HG02798 (cell line): Measurements from ENCODE around the gene DNAJC24.

Experiments
- ATAC-seq: cut with Tn5 transposase; IDR thresholded peaks from one replicate; pipeline ENCODE4 v1.9.1; 2021; ENCODE audit warnings: mild to moderate bottlenecking; ENCODE audit not compliant: unreplicated experiment, poor library complexity

The DNAJC24 gene

GRCh38 chr11:31478223-31478590 is 108.5 kb downstream of the DNAJC24 start:
- no peak for ATAC-seq

- no peak for ATAC-seq
Observed at GRCh38 chr11:31479066-31479465, 109.4 kb downstream of the DNAJC24 start.

- no peak for ATAC-seq
Observed at GRCh38 chr11:31480930-31481329, 111.3 kb downstream of the DNAJC24 start.
